NCI-H2171 treated with DMSO at 0.1 percent for 48 hours (cell line): Measurements from ENCODE around the gene OR52J3.
"Not testable (repeated sequence)": the region's sequence is repeated elsewhere in the genome, so short reads cannot be mapped to it uniquely, and the experiment has no call there.

Experiments used
- DNase-seq: peaks from one replicate; lab custom pipeline; 2025; lab: John Stamatoyannopoulos, UW

Gene OR52J3

GRCh38 chr11:5046226-5046625, at the start of gene OR52J3:
OR52J3 (plus strand) TSS chr11:5046526; CDS start chr11:5046526, 0 bp downstream.
- DNase-seq: no peak

- peak; percentile 7 for DNase-seq
These were observed 41.7 kb upstream of the OR52J3 start for GRCh38 chr11:5004424-5005274.

GRCh38 chr11:5007561-5007960, 38.8 kb upstream of the OR52J3 start:
- DNase-seq: no peak

GRCh38 chr11:5011254-5011653, 35.1 kb upstream of the OR52J3 start:
- DNase-seq: no peak

- DNase-seq: no peak
These were observed 33.3 kb upstream of the OR52J3 start for GRCh38 chr11:5013012-5013411.

GRCh38 chr11:5021996-5022395, 24.3 kb upstream of the OR52J3 start:
- DNase-seq: no peak

GRCh38 chr11:5036669-5037068, 9.7 kb upstream of the OR52J3 start:
- no peak for DNase-seq

- DNase-seq: no peak
These were observed 8.4 kb upstream of the OR52J3 start for GRCh38 chr11:5037926-5038325.

- no peak for DNase-seq
These were observed 8.0 kb upstream of the OR52J3 start for GRCh38 chr11:5038341-5038740.

- no peak for DNase-seq
These were observed 5.5 kb upstream of the OR52J3 start for GRCh38 chr11:5040876-5041275.

- DNase-seq: no peak
These were observed 4.2 kb upstream of the OR52J3 start for GRCh38 chr11:5042091-5042490.

GRCh38 chr11:5043380-5043779, 2.9 kb upstream of the OR52J3 start:
- DNase-seq: no peak

GRCh38 chr11:5046754-5047330, 516 bp downstream of the OR52J3 start:
- no peak for DNase-seq

GRCh38 chr11:5058679-5059078, 12.4 kb downstream of the OR52J3 start:
- DNase-seq: not testable (repeated sequence)

- DNase-seq: no peak
These were observed 13.1 kb downstream of the OR52J3 start, which contains the start of gene OR52E2 for GRCh38 chr11:5059391-5059790. OR52E2 (minus strand) TSS chr11:5059627; CDS start chr11:5059627, 0 bp downstream.

GRCh38 chr11:5065027-5065426, 18.7 kb downstream of the OR52J3 start:
- no peak for DNase-seq

- no peak for DNase-seq
These were observed 22.9 kb downstream of the OR52J3 start, which contains the start of gene OR52E1 for GRCh38 chr11:5069272-5069671. OR52E1 (plus strand) TSS chr11:5069572.

- no peak for DNase-seq
These were observed 25.5 kb downstream of the OR52J3 start for GRCh38 chr11:5071799-5072198.

- DNase-seq: no peak
These were observed 35.1 kb downstream of the OR52J3 start for GRCh38 chr11:5081405-5081804.

- no peak for DNase-seq
These were observed 37.3 kb downstream of the OR52J3 start for GRCh38 chr11:5083602-5084001.

GRCh38 chr11:5088556-5088955, 42.2 kb downstream of the OR52J3 start:
- DNase-seq: no peak

GRCh38 chr11:5090668-5091067, 44.3 kb downstream of the OR52J3 start:
- DNase-seq: no peak

- no peak for DNase-seq
These were observed 46.7 kb downstream of the OR52J3 start for GRCh38 chr11:5092821-5093585.
